OCI-LY1 (cell line): Measurements from ENCODE around the gene POLE2.

Experiments used
- EZH2 ChIP-seq: fragments of 200-600 bp; sonication (generic), shearing (Covaris generic); IDR thresholded peaks from 2 replicates; pipeline ENCODE4 v1.8.0; 2017; ENCODE audit warnings: borderline replicate concordance, mixed run types, mild to moderate bottlenecking, antibody characterized with exemption, low read length, moderate library complexity, mixed read lengths
- TF ChIP-seq, protein P1 (sequence below): fragments of 200-600 bp; sonication (generic), shearing (Covaris generic); IDR thresholded peaks from 2 replicates; pipeline ENCODE4 v1.5.1; 2017; ENCODE audit warnings: mild to moderate bottlenecking, antibody characterized with exemption, low read length, moderate library complexity, mixed read lengths

DNA sequence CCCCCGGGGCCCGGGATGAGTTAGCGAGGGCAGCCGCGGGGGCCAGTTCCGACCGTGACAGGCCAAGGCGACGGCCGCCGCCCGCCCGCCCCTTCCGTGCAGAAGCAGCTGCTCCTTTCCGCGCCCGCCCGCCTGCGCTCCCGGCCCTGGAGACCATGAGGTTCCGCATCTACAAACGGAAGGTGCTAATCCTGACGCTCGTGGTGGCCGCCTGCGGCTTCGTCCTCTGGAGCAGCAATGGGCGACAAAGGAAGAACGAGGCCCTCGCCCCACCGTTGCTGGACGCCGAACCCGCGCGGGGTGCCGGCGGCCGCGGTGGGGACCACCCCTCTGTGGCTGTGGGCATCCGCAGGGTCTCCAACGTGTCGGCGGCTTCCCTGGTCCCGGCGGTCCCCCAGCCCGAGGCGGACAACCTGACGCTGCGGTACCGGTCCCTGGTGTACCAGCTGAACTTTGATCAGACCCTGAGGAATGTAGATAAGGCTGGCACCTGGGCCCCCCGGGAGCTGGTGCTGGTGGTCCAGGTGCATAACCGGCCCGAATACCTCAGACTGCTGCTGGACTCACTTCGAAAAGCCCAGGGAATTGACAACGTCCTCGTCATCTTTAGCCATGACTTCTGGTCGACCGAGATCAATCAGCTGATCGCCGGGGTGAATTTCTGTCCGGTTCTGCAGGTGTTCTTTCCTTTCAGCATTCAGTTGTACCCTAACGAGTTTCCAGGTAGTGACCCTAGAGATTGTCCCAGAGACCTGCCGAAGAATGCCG is 66.7 kb downstream of the POLE2 start:
- TF ChIP-seq, protein P1, sequence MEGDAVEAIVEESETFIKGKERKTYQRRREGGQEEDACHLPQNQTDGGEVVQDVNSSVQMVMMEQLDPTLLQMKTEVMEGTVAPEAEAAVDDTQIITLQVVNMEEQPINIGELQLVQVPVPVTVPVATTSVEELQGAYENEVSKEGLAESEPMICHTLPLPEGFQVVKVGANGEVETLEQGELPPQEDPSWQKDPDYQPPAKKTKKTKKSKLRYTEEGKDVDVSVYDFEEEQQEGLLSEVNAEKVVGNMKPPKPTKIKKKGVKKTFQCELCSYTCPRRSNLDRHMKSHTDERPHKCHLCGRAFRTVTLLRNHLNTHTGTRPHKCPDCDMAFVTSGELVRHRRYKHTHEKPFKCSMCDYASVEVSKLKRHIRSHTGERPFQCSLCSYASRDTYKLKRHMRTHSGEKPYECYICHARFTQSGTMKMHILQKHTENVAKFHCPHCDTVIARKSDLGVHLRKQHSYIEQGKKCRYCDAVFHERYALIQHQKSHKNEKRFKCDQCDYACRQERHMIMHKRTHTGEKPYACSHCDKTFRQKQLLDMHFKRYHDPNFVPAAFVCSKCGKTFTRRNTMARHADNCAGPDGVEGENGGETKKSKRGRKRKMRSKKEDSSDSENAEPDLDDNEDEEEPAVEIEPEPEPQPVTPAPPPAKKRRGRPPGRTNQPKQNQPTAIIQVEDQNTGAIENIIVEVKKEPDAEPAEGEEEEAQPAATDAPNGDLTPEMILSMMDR = no peak
- TF ChIP-seq EZH2 = no peak
